Stimulated activated naive CD4-positive, alpha-beta T cell treated with Interleukin-2 at 50 U/mL for 16 hours (primary cell): Measurements from ENCODE around the gene NTSR1.
A peak's percentile ranks its signal among the peaks of the same experiment; 100 is the strongest.

Experiments
- DNase-seq: peaks from one replicate; lab custom pipeline; 2025; lab: John Stamatoyannopoulos, UW

NTSR1 gene

DNA sequence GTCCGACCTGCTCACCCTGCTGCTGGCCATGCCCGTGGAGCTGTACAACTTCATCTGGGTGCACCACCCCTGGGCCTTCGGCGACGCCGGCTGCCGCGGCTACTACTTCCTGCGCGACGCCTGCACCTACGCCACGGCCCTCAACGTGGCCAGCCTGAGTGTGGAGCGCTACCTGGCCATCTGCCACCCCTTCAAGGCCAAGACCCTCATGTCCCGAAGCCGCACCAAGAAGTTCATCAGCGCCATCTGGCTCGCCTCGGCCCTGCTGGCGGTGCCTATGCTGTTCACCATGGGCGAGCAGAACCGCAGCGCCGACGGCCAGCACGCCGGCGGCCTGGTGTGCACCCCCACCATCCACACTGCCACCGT, 885 bp downstream of the NTSR1 start:
- no peak for DNase-seq

DNA sequence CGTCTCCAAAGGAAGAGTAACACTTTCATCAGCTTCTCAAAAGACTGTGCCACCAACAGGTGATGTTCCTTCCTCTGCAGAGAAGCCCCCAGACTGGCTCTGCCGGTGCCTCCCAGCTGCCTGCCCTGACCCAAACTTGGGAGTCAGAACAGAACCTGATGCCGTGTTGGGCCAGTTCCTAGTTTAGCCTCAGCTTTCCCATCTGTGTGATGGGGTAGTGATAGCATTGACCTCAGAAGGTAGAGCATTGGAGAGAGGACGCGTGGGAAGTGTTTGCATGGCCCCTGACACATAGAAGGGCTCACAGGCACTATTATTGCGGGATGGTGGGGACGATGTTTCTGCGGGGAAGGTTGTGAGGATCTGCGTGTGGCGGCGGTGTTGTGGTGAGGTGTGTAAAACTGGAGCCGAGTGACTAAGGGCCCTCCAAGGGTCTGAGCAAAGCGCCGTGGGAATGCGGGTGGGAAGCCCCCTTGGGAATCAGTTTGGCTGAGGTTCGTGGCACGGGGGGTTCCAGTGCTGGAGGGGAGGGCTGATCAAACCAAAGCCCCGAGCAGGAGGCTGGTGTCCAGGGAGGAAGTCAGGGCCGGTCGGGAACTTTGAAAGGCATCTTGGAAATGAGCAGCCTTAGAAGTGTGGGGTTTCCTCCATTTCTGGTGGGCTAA, 1.7 kb downstream of the NTSR1 start:
- no peak for DNase-seq

DNA sequence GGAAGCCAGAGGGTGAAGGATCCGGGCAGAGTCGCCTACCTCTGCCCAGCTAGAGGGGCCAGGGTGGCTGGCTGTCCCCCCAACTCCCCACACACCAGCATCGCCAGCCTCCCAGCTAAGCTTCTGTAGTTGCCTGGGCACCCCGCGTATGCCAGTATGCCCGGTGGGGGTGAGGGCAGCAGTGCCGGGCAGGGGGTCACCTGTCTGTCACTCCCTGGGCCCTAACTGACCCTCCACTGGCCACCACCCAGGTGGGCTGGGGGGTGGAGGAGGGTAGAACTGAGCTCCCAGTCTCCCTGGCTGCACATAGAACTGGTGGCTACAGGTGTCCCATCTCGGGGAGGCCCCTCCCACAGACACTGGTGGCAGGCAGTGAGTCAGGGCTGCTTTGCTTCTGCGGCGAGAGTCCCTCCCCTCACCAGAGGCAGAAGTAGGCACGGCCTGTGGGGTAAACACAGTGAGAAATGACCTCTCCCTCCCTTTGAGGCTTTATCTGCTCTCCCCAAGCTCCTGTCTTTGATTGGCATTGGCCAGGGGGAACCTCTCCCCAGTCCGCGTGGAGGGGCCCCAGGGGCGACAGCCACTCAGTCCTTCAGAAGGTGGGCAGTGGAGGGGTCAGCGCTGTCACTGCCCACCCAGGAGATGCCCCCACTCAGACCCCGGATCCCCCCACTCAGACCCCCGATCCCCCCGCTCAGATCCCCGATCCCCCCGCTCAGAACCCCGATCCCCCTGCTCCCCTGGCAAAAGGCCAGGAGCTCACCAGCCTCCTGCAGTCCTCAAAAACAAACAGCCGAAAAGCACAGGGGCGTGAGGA, 2.5 kb downstream of the NTSR1 start:
- DNase-seq, result peak; percentile 21

DNA sequence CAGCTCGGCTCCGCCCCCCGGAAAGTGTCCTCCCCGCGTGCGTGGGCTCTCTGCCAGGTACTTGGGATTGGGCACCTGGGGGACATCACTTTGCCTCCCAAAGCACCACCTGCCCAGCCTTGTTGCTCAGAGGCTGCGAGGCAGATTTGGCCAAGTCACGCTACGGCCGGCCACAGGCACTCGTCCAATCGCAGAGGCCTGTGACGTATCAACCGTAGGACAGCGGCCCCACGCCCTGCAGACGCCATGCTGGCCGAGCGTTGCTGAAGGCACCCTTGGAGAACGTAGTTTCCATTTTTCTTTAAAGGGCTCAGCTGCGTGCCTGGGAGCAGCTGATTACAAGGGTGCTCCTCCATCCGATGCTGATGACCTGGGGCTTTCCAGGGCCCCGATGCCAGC, 3.1 kb downstream of the NTSR1 start:
- no peak for DNase-seq

DNA sequence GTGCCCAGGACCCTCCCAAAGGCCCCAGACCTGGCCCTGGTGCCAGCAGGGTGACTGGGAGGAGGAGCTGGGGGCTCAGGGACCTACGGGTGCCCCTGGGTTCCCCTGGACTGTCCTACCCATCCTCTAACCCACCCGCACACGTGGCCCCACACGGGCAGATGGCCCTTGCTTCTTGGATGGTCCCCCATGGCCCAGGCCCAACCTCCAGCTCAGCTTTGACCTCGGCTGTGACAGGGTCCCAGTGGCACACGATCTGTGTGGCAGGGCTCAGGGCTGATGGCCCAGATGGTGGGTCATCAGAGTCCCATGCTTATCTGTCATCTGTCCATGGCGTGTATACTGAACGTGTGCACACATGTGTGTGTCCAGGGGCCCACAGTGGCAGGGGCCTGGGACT, 4.0 kb downstream of the NTSR1 start:
- DNase-seq, result no peak

DNA sequence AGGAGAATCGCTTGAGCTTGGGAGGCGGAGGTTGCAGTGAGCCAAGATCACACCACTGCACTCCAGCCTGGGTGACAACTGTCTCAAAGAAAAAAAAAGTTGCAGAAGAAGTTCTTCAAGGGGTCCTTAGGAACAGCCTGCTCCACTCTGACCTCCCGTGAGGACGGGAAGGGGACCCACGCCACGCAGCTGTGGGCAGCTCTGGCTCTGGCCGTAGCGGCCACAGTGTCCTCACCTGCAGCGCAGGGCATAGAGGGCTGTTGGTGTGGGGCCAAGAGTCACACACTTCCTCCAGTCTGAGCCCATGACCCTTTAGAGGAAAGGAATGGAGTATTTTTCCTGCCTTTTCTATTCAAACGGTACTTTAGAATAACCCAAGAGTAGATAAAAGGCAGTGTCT, 5.4 kb downstream of the NTSR1 start:
- DNase-seq, result no peak

DNA sequence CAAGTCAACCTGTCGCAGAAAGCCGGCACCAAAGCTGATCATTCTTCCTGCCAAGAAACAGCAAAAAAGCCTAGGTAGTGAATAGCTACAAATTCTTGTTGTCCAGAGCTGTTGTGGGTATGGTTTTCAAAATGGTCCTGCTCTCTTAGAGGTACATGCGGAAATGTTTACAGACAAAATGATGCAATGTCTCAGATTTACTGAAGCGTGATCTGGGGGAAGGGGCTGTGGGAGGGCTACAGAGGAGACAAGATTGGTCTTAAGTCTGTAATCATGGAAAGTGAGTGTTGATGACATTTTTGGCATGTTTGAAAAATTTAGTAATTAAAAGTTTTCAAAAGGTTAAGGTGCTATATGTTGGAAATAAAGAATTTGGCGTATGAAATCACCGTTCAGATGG, 6.2 kb downstream of the NTSR1 start:
- DNase-seq, result no peak

DNA sequence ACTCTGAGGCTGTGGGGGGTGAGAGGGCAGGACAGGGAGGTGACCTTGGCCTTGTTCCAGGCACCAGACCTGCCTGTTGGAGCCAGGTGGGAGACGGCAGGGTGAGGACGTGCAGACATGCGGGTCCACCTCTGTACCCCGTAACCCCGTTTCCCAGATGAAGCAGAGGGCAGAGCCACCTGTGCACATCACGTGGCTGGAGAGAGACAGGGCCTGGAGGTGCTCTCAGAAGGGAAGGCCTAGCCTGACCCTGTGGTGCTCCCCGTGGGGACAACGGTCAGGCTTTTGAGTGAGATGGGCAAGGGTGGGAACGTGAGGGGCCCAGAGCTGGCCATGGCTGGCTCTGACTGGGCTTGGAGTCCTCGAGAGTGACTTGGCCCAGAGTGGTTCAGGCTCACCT, 6.6 kb downstream of the NTSR1 start:
- no peak for DNase-seq

DNA sequence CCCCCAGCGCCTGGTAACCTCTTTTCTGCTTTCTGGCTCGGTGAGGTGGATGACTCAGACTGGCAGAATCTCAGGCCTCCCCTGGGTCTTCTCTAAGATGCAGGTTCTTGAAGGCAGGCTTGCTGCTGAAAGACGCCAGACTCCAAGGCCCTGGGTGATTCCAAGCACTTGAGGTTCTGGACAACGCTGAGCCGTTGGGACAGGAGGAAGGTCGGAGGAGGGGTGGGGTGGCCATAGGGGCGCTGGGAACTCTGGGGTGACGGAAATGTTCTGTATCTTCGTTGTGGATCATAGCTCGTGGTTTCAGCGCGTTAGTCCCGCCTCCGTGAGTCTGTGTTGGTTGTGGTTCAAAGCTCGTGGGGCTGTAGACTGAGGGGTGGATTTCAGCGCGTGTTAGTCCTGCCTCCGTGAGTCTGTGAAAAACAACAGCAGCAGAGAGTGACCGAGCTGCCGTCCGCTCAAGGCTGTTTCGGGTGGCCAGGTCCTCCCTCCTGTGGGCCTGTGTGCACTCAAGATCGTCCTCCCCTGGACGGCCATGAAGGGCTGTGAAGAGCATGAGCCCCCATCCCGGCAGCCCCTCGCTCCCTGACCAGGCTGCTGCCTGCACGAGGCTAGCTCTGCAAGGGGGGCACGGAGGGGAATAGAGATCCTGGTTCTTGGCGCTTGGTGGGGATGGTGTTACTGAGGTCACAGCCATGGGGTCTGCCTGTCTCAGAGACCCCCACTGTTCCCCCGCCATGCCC, 7.7 kb downstream of the NTSR1 start:
- peak; percentile 26 for DNase-seq

DNA sequence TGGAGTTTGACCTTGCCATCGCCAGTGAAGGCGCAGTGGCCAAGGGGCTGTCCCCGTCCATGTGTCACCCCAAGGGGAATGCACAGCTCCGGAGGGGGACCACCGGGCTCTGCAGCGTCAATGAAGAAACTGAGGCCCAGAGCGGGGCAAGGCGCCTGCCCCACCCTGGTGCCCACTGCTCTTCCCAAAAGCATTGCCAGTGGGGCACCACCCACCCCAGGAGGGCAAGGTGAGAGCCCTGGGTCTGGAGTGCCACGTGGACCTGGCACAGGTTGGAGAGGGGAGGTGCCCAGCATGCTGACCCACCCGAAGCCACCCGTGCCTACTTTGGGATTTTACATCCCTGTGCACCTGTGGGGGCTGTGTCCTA, 8.3 kb downstream of the NTSR1 start:
- DNase-seq, result no peak

DNA sequence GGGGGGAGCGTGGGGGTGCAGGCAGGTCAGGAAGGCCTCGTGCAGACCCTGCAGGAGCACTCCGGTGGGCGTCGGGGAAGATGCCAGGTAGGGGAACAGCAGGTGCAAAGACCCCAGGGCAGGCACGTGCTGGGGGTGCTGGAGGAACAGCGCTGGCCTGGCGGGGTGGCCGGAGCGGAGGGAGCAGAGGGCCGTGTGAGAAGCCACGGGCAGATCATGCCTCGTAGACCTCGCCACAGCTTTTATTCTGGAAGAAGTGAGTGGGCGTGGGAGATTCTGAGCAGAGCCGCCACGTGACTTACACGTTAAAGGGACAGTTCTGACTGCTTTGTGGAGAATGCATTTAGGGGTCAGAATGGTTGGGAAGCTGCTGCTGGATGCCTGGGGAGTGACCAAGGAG, 9.3 kb downstream of the NTSR1 start:
- DNase-seq, result no peak

DNA sequence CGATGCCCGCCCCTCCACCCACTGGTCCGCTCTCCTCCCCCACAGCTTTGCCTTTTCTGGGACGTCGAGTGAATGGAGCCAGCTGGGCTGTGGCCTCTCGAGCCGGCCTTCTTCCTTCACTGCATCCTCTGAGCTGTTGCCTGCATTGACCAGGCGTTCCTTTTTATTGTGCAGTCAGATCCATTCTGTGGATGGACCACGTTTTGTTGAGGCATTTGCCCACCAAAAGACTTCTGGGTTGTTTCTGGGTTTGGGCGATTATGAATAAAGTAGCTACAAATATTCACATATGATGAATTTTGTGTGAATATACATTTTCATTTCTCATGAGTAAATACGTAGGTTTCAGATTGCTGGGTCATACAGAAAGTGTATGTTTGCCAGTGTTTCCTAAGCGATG, 9.9 kb downstream of the NTSR1 start:
- no peak for DNase-seq

DNA sequence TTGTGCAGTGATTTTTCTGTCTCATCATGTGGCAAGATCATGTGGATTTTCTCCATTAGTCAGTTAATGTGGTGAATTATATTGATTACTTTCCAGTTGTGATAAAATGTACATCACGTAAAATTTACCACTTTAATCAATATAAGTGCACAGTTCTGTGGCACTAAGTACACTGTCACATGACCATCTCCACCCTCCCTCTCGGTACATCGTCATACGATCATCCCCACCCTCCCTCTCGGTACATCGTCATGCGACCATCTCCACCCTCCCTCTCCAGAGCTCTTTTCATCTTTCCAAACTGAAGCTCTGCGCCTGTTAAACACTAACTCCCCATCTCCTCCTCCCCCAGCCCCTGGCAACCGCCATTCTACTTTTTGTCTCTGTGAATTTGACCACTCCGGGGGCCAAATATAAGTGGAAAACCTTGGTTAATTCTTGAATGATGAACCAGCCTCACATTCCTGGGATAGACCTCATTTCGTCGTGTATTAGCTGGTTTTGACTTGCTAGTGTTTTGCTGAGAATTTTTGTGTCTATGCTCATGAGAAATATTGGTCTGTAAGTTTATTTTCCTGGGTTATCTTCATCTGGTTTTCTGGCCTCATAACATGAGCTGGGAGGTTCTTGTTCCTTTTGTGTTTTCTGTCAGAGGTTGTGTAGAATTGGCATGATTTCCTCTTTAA, 10.8 kb downstream of the NTSR1 start:
- no peak for DNase-seq

DNA sequence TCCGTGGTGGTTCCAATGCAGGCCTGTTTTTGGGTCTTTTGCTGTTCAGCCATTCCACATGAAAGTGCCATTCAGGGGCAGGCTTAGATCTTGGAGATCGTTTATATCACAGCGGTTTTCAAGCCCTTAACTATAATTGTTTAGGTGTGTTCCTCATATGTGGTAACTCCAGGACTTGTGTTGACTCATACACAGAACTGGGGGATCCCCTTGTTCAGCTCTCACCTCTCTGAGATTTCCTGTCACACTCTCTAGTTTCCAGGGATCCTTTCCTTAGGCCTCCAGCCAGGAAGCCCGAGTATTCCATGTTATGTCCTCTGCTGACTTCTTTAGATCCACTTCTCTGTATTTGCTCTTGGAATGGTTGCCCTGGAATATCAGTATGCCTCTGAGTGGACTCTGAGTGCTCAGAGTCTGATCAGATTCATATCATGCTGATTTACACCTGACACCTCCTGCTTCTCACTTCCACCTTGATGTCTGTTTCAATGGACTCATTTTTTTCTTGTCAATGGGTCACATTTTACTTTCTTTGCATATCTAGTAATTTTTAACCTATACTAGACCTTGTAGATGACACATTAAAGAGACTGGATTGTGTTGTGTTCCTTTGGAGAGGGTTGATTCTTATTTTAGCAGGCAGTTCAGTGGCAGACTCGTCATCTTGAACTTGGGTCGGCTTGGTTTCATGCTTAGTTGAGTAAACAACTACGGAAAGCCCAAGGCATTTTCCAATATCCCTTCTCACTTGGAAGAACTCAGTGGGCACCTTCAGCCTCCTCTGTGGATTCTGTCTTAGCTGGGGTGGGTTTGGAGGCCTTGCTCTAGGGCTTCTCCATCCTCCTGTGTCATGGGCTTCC, 13.1 kb downstream of the NTSR1 start:
- DNase-seq, result no peak

DNA sequence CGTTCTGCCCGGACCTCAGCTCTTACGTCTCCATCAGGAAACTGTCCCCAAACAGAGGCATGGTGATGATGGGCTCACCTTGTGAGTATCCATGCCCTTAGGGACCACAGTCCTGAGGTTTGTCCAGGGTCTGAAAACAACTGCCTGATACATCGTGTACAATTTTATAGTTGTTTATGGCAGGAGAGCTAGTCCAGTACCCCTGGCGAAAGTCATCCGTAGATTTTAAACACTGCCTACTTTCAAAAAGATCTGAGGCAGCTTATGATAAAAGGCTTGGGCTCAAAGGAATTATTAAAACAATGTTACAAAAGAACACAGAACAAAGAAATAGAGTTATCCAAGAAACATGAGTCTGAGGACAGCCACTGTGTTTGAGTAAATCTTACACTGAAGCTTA, 14.0 kb downstream of the NTSR1 start:
- no peak for DNase-seq

DNA sequence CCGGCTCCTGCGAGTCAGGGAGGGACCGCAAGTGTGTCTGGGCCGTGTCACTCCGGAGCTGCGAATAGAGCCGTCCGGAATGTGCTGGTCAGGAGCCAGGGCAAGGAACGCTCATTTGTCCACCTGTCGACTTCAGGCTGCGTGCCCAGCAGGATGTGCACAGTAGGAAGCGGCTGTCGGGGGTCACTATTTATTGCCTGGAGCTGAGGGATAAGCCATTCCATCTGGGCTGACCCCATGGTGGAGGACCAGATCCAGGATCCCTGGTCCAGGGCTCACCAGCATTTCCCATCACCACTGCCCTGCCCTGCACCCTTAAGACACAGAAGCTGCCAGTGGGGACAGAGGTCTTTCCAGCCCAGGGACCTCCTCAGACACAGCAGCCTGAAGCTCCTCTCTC, 14.7 kb downstream of the NTSR1 start:
- no peak for DNase-seq

DNA sequence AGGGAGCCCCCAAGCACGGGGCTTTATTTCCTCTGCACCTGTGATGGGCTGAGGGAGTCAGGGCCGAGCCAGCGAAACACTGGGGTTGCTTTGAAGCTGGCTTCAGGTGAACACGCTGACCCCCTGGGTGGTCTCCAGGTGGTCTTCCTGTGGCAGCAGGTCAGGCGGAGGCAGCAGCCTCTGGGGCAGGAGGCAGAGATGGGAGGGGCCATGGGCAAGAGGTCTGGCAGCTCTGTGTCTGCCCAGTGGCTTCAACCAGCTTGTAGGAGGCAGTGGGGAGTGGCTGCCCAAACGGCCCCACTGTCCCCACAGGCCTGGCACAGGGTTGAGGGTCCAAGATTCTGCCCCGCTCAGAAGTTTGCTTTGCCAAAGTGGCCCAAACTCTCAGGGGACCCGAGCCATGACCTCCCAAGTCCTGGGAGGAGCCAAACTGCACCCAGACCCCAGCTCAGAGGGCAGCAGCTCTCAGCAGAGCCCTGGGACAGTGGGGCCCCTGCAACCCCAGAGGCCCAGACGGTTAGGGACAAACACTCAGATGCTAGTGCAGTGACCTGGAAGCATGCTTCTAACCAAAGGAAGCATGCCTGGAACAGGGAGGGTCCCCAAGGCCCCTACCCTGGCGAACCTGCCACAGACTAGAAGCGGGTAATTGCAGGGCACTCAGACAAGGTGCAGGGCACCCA, 15.3 kb downstream of the NTSR1 start:
- DNase-seq, result no peak

DNA sequence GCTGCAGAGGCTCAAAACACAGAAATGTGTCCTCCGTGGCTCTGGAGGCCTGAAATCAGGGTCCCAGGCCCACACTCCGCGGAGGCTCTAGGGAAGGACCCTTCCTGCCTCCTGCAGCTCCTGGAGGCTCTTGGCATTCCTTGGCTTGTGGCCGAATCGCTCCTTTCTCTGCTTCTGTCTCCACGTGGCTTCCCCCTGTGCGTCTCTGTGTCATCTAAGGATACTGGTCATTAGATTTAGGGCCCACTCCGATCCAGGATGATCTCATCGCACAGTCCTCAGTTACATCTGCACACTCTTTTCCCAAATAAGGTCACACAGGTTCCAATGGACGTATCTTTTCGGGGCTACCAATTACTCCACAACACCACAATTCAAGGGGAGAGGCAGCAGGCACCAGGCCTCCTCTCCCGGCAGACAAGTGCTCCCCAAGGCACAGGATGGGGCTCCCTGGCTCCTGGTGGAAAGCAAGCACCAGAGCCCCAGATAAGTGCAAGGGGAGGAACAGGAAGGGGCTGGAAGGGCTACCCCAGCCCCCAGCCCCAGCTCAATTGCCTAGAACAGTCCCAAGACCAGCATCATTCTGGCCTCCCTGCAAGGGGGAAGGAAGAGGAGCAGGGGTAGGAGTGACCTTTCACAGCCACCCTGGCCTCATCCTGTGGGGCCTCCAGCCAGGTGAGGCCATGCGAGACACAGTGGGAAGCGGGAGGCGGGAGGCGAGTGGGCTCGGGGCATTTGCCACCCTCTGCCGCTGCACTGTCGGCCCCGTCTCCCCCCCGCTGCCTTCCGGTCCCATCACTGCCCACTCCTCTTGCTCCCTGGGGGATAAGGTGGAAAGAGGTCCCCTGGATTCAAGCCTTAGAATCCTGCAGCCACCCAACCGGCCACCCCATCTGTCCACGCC, 16.3 kb downstream of the NTSR1 start:
- DNase-seq, result no peak

DNA sequence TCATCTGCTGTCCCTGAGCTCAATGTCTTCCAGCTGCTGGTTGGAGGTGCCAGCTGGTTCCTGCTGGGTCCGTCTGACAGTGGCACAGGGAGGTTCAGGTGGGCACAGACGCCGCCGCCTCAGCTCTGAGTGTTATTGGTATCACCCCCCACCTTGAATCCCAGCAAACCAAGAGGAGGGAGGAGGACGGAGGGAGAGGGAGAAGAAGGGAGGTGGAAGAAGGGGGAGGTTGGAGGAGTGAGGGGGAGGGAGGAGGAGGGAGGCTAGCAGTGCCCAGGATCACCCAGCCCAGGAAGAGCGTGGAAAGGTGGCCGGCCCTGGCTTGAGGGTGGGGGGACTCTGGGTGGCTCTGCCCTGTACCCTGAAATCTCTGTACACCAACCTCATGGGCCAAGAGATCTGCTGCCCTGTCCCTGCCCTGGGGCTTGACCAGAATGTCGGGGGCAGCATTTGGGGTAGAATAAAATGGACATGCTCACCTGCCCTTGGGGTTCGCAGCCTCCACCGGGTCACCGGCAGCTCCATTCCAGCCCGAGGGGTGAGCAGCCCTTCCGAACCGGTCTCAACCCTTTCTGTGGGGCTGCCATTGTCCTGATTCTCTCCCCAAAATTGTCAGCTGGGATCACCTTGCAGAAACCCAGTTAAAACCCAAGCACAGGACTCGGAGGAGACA, 17.1 kb downstream of the NTSR1 start:
- DNase-seq, result no peak
